H7 (cell line): ENCODE measurements around the gene GIPC3. TPM values are rescaled to one million over a fixed set of nuclear protein-coding genes. Genes with fewer than 3 reads are reported as not detected.

Source experiments
- DNase-seq: peaks from one replicate; pipeline ENCODE4 v3.0.0; 2012
- H3K27me3 ChIP-seq: 2 replicates; pipeline ENCODE4 v1.6.0; 2011; ENCODE audit warnings: mild to moderate bottlenecking, low read length; ENCODE audit not compliant: control insufficient read depth, insufficient read depth
- H3K36me3 ChIP-seq: replicated peaks from 2 replicates; pipeline ENCODE4 v1.5.1; 2011; ENCODE audit warnings: low read length; ENCODE audit not compliant: control insufficient read depth, insufficient read depth
- H3K4me3 ChIP-seq: 2 replicates; pipeline ENCODE4 v1.5.1; 2011; ENCODE audit warnings: low read depth, mild to moderate bottlenecking, control low read depth, low read length, moderate library complexity; ENCODE audit not compliant: insufficient read depth
- total RNA-seq: library from RNA; depleted of rRNA; stranded (reverse); fragments of >200 nt; shearing (Covaris generic); gene quantifications from 2 replicates; pipeline ENCODE4 v1.2.3, GENCODE V29; 2014; rRNA removed

Gene GIPC3
- total RNA-seq, 1 experiment from 2014 or later: 0.21 TPM

DNA sequence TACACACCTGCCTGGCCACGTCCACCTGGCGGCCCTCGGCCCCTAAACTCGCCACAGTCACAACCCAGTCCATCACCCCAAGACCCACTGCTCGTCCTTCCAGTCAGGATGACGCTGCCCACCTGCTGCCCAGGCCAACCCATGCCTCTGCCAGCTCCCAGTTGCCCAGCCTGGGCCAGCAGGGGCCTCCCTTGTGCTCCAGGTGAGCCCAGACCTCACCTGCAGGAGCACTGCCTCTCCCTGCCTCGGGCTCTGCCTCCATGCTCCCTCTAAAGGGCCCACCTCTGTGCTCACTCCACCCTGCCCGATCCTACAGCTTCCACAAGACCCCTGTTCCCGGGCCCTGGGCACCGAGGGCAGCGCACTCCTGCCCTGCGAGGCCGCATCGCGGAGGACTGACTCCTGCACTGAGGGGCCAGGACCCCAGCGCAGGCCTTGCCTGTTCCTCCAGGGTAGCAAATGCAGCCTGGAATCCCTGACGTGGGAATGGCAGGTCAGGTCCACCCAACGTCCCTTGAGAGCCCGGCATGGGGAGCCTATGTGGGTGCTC, 49.3 kb downstream of the GIPC3 start:
- Histone ChIP-seq H3K36me3 (peaks cover 6% of the 10 kb centered on the region), H3K27me3 (no peaks in the 10 kb centered on the region), H3K4me3 (no peak overlapping the region)
- DNase-seq: no peak

GRCh38 chr19:3636506-3636905, 51.2 kb downstream of the GIPC3 start:
- DNase-seq: no peak
- no peak overlapping the region for H3K4me3 ChIP-seq
- no peaks in the 10 kb centered on the region for H3K27me3 ChIP-seq
- peaks cover 6% of the 10 kb centered on the region for H3K36me3 ChIP-seq

DNA sequence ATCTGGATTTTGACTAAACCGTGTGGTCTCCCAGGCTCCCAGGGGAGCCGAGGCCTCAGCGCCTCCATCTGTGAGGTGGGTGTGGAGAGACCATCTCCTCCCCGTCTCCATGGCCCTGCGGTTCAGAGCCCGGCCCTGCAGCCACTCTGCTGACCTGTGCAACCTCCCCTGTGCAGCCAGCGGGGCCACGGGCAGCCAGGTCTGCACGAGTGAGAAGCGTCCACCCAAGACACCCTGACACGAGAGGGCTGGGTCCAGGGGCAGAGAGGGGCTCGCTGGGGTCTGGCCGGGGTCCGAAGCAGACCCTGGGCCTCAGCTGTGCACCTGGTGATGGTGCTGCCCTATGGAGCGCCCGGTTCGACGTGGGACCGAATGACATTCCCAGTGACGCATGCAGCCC, 51.7 kb downstream of the GIPC3 start:
- no peak for DNase-seq
- H3K4me3 ChIP-seq: no peak overlapping the region

GRCh38 chr19:3637621-3638020, 52.3 kb downstream of the GIPC3 start:
- no peaks in the 10 kb centered on the region for H3K27me3 ChIP-seq
- DNase-seq: no peak
- H3K4me3 ChIP-seq: no peak overlapping the region
- H3K36me3 ChIP-seq: peaks cover 4% of the 10 kb centered on the region

More for the DNA sequence above, 51.7 kb downstream of the GIPC3 start:
- Histone ChIP-seq H3K27me3 (no peaks in the 10 kb centered on the region), H3K36me3 (peaks cover 4% of the 10 kb centered on the region)

GRCh38 chr19:3638208-3639193, 53.2 kb downstream of the GIPC3 start:
- Histone ChIP-seq H3K27me3 (no peaks in the 10 kb centered on the region), H3K36me3 (peaks cover 4% of the 10 kb centered on the region), H3K4me3 (no peak overlapping the region)
- DNase-seq: no peak

GRCh38 chr19:3639479-3639878, 54.2 kb downstream of the GIPC3 start:
- Histone ChIP-seq H3K27me3 (no peaks in the 10 kb centered on the region), H3K36me3 (peaks cover 4% of the 10 kb centered on the region), H3K4me3 (no peak overlapping the region)
- DNase-seq: no peak

DNA sequence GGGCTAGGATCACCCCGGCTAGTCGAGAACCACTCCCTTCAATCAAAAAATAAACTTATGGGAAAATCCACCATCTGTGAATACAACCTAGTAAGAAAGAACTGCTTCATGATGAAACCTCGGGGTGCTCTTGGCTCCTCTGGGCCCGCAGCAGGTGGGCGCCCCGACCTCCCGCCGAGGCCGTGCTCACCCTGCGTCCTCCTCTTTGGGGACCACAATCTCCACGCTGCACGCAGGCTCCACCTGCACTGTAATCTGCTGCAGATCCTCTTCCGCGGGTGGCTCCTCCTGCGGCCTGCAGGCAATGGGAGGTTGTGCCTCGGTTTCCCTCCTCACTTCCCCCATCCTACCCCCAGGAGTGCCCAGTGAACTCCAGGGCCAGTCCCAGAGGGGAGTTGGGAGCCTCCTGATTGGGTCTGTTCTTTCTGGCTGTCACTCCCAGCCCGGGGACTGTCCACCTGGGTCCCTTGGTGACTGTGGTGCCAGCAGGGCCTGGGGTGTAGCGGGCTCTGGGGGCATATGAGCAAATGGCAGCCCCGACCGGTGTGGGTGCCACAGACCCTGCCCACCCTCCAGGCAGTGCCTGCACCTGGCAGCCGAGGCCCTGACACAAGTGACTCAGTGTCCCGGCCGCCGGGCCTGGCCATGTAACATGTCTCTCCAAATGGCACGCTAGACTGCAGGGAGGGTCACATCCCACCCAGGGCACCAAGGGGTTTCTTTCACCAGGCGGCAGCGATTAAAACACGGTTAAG, 56.4 kb downstream of the GIPC3 start:
- no peak for DNase-seq
- Histone ChIP-seq H3K36me3 (peaks cover 4% of the 10 kb centered on the region), H3K4me3 (no peak overlapping the region), H3K27me3 (no peaks in the 10 kb centered on the region)

DNA sequence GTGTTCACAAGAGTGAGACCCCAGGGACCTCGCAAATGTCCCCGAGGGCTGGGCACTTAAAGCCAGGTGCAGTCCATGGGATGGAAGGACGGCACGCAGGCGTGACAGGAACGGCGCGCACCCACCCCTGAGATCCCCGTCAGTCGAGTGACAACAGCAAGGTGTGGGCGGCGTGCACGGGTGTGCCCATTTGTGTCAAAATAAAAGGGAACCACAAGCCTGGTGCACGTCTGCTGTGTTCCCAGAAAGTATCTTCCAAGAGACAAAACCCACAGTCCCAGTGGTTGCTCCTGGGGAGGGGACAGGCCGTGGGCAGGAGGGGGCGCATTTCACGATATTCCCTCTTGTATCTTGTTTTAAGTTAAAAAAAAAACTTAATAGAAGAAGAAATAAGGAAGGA, 57.0 kb downstream of the GIPC3 start:
- H3K4me3 ChIP-seq: no peak overlapping the region
- H3K27me3 ChIP-seq: no peaks in the 10 kb centered on the region
- no peak for DNase-seq
- peaks cover 4% of the 10 kb centered on the region for H3K36me3 ChIP-seq

Other genes with a start within 250 kb of the GIPC3 start
- gene NFIC, start 218.9 kb upstream of the GIPC3 start, total RNA-seq: 1.7 and 2.2 TPM in 2 replicates
- 6.0 and 10.9 TPM in 2 replicates for gene SMIM24, start 105.0 kb upstream of the GIPC3 start, total RNA-seq
- not detected in 2 replicates for gene SMIM44, start 102.0 kb upstream of the GIPC3 start, total RNA-seq
- 24.1 and 32.1 TPM in 2 replicates for gene DOHH, start 84.8 kb upstream of the GIPC3 start, total RNA-seq
- 71.6 and 76.6 TPM in 2 replicates for gene FZR1, start 79.2 kb upstream of the GIPC3 start, total RNA-seq
- 1.6 TPM in 1 of 2 replicates, not detected in the other for gene TEKTIP1, start 46.3 kb upstream of the GIPC3 start, total RNA-seq
- gene MFSD12, start 27.9 kb upstream of the GIPC3 start, total RNA-seq: 34.6 and 42.3 TPM in 2 replicates
- 109 and 124 TPM in 2 replicates for gene HMG20B, start 12.5 kb upstream of the GIPC3 start, total RNA-seq
- gene TBXA2R, start 21.4 kb downstream of the GIPC3 start, total RNA-seq: 0.18 and 0.45 TPM in 2 replicates
- gene CACTIN, start 41.3 kb downstream of the GIPC3 start, total RNA-seq: 44.0 and 46.4 TPM in 2 replicates
- gene PIP5K1C, start 115.0 kb downstream of the GIPC3 start, total RNA-seq: 13.7 and 15.6 TPM in 2 replicates
- 10.7 and 18.8 TPM in 2 replicates for gene TJP3, start 122.9 kb downstream of the GIPC3 start, total RNA-seq
- 36.8 and 37.3 TPM in 2 replicates for gene APBA3, start 176.2 kb downstream of the GIPC3 start, total RNA-seq
- 56.3 and 62.1 TPM in 2 replicates for gene MRPL54, start 177.2 kb downstream of the GIPC3 start, total RNA-seq
- gene RAX2, start 186.8 kb downstream of the GIPC3 start, total RNA-seq: not detected in 2 replicates
- gene MATK, start 200.9 kb downstream of the GIPC3 start, total RNA-seq: 19.1 and 22.8 TPM in 2 replicates